Stomach smooth muscle (tissue), 2 donors: ENCODE measurements around the gene ZAP70.

Experiments
- H3K27ac ChIP-seq: one replicate; pipeline ENCODE4 v1.7.0; 2013; ENCODE audit warnings: mild to moderate bottlenecking, low read length, inconsistent platforms
- H3K27me3 ChIP-seq, 2 donors: one replicate each; pipeline ENCODE4 v1.7.0; 2013; ENCODE audit warnings: low read length in 2 of 2; ENCODE audit not compliant: insufficient read depth in 2 of 2, control insufficient read depth in 1 of 2
- H3K36me3 ChIP-seq, 2 donors: one replicate each; pipeline ENCODE4 v1.7.0; 2013; ENCODE audit warnings: low read length in 2 of 2; ENCODE audit not compliant: control insufficient read depth in 2 of 2, insufficient read depth in 2 of 2
- H3K4me1 ChIP-seq: one replicate; pipeline ENCODE4 v1.7.0; 2013; ENCODE audit warnings: low read length; ENCODE audit not compliant: control insufficient read depth, insufficient read depth
- H3K4me3 ChIP-seq, 2 donors: one replicate each; pipeline ENCODE4 v1.7.0; 2013; ENCODE audit warnings: low read length in 2 of 2
- H3K9ac ChIP-seq, 2 donors: one replicate each; pipeline ENCODE4 v1.7.0; 2013; ENCODE audit warnings: low read length in 2 of 2, mild to moderate bottlenecking in 1 of 2
- H3K9me3 ChIP-seq, 2 donors: one replicate each; pipeline ENCODE4 v1.7.0; 2013; ENCODE audit warnings: low read length in 2 of 2; ENCODE audit not compliant: control insufficient read depth in 2 of 2
- donor health status: healthy.
- donor health status: Pancreatic carcinoma.

Gene ZAP70

DNA sequence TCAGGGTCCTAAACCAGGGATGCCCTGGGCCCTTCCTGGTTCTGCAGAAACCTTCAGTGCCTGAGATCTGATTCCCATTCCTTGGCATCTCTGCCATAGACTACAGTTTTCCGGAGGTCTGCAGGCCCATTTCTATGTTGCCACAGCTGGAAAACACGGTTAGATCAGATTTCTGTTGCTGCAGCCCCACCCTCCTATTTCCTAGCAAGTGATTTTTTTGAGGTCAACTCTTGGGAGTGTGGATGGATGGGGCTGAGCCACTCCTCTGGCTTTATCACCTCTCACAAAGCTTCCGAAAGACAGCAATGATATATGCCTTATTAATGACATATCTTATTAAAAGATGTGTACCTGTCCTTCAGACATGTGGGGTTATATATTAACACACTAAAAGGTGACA, 56.3 kb downstream of the ZAP70 start:
- Histone ChIP-seq H3K4me3 (no peak overlapping the region), H3K27ac (no peak overlapping the region), H3K9ac (no peak overlapping the region), H3K9me3 (no peaks in the 10 kb centered on the region), H3K36me3 (peaks cover 37 to 51% of the 10 kb centered on the region in 2 donors), H3K27me3 (no peaks in the 10 kb centered on the region), H3K4me1 (no peaks in the 10 kb centered on the region)

DNA sequence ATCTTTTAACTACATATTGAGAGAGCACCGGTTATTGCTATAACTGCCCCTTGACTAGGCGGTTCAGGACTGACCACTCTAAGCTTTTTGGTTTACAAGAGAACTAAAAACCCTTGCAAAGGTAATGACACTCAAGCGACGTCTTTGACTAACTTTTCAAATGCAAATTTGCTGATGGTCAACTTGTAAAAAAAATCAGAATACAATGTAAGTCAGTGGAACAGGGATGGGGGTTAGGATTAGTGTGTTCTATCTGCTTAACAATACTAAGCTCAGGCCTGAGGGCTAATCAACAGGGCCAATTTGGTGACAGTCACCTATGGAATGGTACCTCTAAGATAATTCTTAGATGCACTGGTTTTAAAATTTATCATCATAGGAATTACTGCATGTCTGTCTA, 57.1 kb downstream of the ZAP70 start:
- H3K4me1 ChIP-seq = no peaks in the 10 kb centered on the region
- no peak overlapping the region for H3K27ac ChIP-seq
- no peak overlapping the region for H3K4me3 ChIP-seq
- no peak overlapping the region for H3K9ac ChIP-seq
- H3K9me3 ChIP-seq = no peaks in the 10 kb centered on the region
- H3K36me3 ChIP-seq = peaks cover 38 to 49% of the 10 kb centered on the region in 2 donors
- H3K27me3 ChIP-seq = no peaks in the 10 kb centered on the region

DNA sequence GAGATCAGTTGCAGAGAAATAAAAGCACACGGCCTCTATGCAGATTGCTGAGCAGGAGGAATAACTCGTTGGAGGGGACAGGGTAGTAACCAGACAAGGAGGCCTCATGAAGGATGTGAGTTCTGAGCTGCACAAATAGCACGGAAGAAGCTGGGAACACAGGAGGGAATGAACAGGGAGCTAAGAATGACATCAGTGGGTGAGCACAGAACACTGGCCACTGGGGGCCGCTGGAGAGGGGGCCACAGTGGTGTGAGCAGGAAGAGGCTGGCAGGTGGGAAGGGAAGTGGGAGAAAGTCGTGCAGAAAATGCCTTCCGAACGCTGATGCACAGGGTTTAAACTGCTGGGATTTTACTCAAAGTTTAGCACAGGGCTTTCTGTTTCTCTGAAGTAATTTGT, 61.0 kb downstream of the ZAP70 start:
- Histone ChIP-seq H3K27me3 (no peaks in the 10 kb centered on the region), H3K9ac (no peak overlapping the region), H3K9me3 (no peaks in the 10 kb centered on the region), H3K27ac (no peak overlapping the region), H3K36me3 (peaks cover 36 to 39% of the 10 kb centered on the region in 2 donors), H3K4me1 (no peaks in the 10 kb centered on the region), H3K4me3 (no peak overlapping the region)

DNA sequence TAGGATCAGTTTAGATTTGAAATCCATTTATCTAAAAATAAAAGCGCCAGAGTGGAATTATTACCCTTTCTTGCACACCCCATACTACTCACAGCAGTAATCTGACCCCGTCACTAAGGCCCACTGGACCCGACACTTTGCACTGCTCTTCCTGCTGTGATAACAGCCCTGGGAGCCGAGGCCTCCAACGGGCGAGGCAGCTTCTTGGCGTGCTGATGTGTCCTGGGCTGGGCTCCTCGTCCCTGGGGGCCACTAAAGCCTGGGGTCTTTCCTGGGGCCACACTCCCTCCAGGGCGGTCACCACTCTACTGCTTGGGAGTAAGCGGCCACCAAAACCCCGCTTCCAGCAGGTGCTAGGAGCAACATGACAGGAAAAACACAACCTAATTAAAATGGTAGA, 61.7 kb downstream of the ZAP70 start:
- H3K4me3 ChIP-seq = no peak overlapping the region
- H3K27me3 ChIP-seq = no peaks in the 10 kb centered on the region
- H3K4me1 ChIP-seq = no peaks in the 10 kb centered on the region
- no peak overlapping the region for H3K9ac ChIP-seq
- H3K9me3 ChIP-seq = no peaks in the 10 kb centered on the region
- H3K36me3 ChIP-seq = peaks cover 36 to 40% of the 10 kb centered on the region in 2 donors
- no peak overlapping the region for H3K27ac ChIP-seq

DNA sequence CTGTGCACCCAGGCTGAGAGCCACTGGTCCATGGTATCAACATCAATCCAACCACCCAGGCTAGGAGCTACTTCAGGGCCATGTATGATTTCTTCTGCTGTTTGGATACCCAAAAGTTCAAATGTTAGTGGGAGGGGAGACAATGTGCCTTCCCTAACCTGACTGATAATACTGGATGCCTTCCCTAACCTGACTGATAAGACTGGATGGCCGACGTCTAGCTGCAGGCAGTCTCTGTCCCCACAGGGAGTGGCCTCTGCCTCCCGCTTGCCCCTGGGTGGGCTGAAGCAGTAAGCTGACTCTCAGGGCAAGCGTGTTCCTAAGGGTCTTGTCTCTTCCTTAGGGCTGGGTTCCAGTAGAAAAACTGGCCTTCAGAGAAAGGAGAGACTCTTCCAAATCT, 65.8 kb downstream of the ZAP70 start:
- Histone ChIP-seq H3K4me1 (no peaks in the 10 kb centered on the region), H3K9ac (no peak overlapping the region), H3K27ac (no peak overlapping the region), H3K27me3 (no peaks in the 10 kb centered on the region), H3K36me3 (peaks cover 16 to 23% of the 10 kb centered on the region in 2 donors), H3K9me3 (no peaks in the 10 kb centered on the region), H3K4me3 (no peak overlapping the region)

DNA sequence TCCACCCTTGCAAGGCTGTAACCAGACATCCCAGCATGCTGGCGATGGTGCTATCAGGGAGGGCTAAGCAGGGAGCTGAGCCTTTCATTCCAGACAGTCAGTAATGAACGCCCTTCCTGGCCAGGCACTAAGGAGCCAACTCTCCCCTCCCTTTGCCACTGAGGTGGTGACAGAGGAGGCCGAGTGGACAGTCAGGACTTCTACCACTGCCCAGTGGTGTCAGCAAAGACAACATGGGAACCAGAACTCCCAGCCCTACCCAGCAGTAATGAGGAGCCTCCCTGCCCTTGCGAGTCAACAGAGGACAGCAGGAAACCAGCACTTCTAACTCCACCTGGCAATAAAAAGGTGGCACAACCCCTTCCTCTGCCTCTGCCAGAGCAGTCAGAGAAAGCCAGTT, 68.6 kb downstream of the ZAP70 start:
- no peak overlapping the region for H3K4me3 ChIP-seq
- H3K27ac ChIP-seq = no peak overlapping the region
- H3K36me3 ChIP-seq = peaks cover 8 to 15% of the 10 kb centered on the region in 2 donors
- no peaks in the 10 kb centered on the region for H3K4me1 ChIP-seq
- no peaks in the 10 kb centered on the region for H3K9me3 ChIP-seq
- no peak overlapping the region for H3K9ac ChIP-seq
- no peaks in the 10 kb centered on the region for H3K27me3 ChIP-seq

DNA sequence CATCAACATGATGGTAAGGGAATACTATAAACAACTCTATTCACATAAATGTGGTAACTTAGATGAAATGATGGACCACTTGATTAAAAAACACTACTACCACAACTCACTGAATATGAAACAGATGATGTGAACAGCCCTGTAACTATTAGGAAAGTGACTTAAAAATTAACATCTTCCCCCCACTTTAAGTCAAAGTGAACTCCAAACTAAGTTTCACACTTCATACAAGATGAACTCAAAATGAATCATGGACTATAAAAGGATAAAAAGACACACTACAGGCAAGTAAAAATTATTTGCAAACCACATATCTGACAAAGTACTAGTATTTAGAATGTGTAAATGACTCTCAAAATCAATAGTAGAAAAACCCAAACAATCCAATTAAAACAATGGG, 71.6 kb downstream of the ZAP70 start:
- Histone ChIP-seq H3K36me3 (peaks cover 15 to 28% of the 10 kb centered on the region in 2 donors), H3K4me1 (no peaks in the 10 kb centered on the region), H3K4me3 (no peak overlapping the region), H3K27ac (no peak overlapping the region), H3K9ac (no peak overlapping the region), H3K27me3 (no peaks in the 10 kb centered on the region), H3K9me3 (no peaks in the 10 kb centered on the region)

DNA sequence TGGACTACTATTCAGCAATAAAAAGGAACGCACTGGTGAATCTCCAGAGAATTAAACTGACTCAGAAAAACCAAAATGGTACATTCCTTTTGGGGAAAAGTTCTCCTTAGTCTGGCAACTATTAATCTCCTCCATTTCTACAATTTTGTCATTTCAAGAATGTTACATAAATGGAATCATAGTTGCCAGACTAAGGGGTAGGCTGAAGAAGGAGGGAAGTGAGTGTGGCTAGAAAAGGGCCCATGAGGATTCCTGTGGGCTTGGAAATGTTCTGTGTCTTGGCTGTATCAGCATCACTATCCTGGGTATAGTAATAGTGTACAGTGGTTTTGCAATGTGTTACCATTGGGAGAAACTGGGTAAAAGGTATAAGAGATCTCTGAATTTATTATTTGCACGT, 72.4 kb downstream of the ZAP70 start:
- Histone ChIP-seq H3K9me3 (no peaks in the 10 kb centered on the region), H3K9ac (no peak overlapping the region), H3K4me3 (no peak overlapping the region), H3K27ac (no peak overlapping the region), H3K36me3 (peaks cover 18 to 27% of the 10 kb centered on the region in 2 donors), H3K27me3 (no peaks in the 10 kb centered on the region), H3K4me1 (no peaks in the 10 kb centered on the region)

DNA sequence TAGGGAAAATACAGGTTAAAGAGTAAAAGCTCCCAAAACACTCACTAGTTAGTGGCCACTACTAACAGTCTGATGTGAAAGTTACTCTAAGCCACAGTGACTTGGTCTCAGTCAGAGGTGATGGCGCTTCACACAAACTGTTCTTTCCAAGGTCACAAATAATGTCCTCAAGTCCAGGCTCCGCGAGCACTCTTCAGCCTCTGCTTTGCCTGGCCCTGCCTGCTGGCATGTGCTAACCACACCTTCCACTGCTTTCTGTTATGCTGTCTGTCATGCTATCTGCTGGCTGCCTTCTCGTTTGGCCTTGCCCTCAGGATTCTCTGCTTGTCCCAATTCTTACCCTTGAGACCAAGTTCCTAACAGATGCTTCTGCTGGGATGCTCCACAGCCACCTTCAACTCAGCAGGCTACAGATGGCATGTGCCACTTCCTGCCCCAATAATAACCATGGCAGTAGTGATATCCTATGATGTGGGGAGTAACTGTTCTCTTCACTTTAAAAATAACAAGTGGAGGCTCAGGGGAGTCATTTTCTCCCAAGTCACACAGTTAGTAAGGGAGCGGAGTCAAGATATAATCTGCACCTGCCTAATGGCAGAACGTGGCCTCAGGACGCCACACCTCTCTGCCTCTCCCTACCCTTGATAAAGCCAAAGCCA, 75.7 kb downstream of the ZAP70 start:
- Histone ChIP-seq H3K4me3 (no peak overlapping the region), H3K27me3 (no peaks in the 10 kb centered on the region), H3K9me3 (no peaks in the 10 kb centered on the region), H3K4me1 (no peaks in the 10 kb centered on the region), H3K27ac (no peak overlapping the region), H3K9ac (no peak overlapping the region), H3K36me3 (peaks cover 38 to 42% of the 10 kb centered on the region in 2 donors)
